ENCODE measurements around the gene KCNQ1. TPM values are rescaled to one million over a fixed set of nuclear protein-coding genes. Genes with fewer than 3 reads are reported as not detected.
A peak's percentile ranks its signal among the peaks of the same experiment; 100 is the strongest.

KCNQ1 gene
- total RNA-seq, 6 donors from 2014 or later = 18.0 to 45.4 (median 32.7) TPM

GRCh38 chr11:2737226-2737590 lies 292.4 kb downstream of the KCNQ1 start:
- Histone ChIP-seq H3K27ac (no peak overlapping the region), H3K4me3 (no peak overlapping the region), H3K9me3 (no peaks in the 10 kb centered on the region), H3K4me1 (peaks cover 0 to 7% (median 0%) of the 10 kb centered on the region in 4 donors), H3K36me3 (no peaks in the 10 kb centered on the region), H3K27me3 (no peaks in the 10 kb centered on the region)
- no peak for ATAC-seq (ENCODE audit: low FRiP score in 2 of 2)
- peak in 1 of 2 donors; percentile 52 for DNase-seq
- 92 to 96% methylated on average over 4 to 7 of the region's 7 CpGs for WGBS, 2 donors
- TF ChIP-seq POLR2A (IDR thresholded peaks at IDR 0.05) = no peak
- TF ChIP-seq, protein P1, sequence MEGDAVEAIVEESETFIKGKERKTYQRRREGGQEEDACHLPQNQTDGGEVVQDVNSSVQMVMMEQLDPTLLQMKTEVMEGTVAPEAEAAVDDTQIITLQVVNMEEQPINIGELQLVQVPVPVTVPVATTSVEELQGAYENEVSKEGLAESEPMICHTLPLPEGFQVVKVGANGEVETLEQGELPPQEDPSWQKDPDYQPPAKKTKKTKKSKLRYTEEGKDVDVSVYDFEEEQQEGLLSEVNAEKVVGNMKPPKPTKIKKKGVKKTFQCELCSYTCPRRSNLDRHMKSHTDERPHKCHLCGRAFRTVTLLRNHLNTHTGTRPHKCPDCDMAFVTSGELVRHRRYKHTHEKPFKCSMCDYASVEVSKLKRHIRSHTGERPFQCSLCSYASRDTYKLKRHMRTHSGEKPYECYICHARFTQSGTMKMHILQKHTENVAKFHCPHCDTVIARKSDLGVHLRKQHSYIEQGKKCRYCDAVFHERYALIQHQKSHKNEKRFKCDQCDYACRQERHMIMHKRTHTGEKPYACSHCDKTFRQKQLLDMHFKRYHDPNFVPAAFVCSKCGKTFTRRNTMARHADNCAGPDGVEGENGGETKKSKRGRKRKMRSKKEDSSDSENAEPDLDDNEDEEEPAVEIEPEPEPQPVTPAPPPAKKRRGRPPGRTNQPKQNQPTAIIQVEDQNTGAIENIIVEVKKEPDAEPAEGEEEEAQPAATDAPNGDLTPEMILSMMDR (IDR thresholded peaks at IDR 0.05) = no peak

DNA sequence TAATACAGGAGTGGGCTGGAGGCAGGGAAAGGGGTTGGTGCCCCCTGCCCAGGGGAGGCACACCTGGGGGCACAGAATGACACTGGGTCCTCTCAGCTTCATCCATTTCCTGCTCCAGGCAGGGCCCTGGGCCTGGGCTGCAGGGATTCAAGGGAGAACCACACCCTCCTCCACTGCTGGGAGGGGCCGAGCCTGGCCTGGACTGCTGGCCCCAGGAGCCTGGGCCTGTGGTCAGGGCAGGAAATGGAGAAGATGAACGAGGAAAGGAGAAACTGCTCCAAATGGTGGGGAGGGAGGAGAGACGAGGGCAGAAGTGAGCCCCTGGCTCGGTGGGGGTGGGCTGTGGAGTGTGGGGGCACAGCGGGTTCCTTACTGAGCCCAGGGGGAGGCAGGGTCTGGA lies 293.1 kb downstream of the KCNQ1 start:
- no peaks in the 10 kb centered on the region for H3K27me3 ChIP-seq
- TF ChIP-seq EP300 (IDR thresholded peaks at IDR 0.05) (no peak), POLR2AphosphoS5 (IDR thresholded peaks at IDR 0.05) (no peak)
- TF ChIP-seq, protein P1 (IDR thresholded peaks at IDR 0.05) = no peak
- WGBS, 2 donors = 48 to 70% methylated on average over 5 of the region's 5 CpGs
- peaks cover 0 to 7% (median 0%) of the 10 kb centered on the region in 4 donors for H3K4me1 ChIP-seq
- ATAC-seq (ENCODE audit: low FRiP score in 2 of 2) (peak in 1 of 2 donors; percentile 63), DNase-seq (peak in 1 of 2 donors; percentile 33)
- no peak overlapping the region for H3K27ac ChIP-seq
- no peaks in the 10 kb centered on the region for H3K36me3 ChIP-seq
- H3K9me3 ChIP-seq = no peaks in the 10 kb centered on the region
- no peak overlapping the region for H3K4me3 ChIP-seq

- peak in 1 of 2 donors; percentile 58 for DNase-seq
- H3K4me1 ChIP-seq = peaks cover 0 to 7% (median 0%) of the 10 kb centered on the region in 4 donors
- TF ChIP-seq, protein P1 (IDR thresholded peaks at IDR 0.05) = no peak
- TF ChIP-seq POLR2AphosphoS5 (IDR thresholded peaks at IDR 0.05) = no peak
- TF ChIP-seq EP300 (IDR thresholded peaks at IDR 0.05) = no peak
- no peak for TF ChIP-seq POLR2A (IDR thresholded peaks at IDR 0.05)
- H3K9me3 ChIP-seq = no peaks in the 10 kb centered on the region
- no peak overlapping the region for H3K27ac ChIP-seq
- no peaks in the 10 kb centered on the region for H3K27me3 ChIP-seq
- 93 to 95% methylated on average over 6 to 14 of the region's 14 CpGs for WGBS, 2 donors
- no peak for ATAC-seq (ENCODE audit: low FRiP score in 2 of 2)
- no peak overlapping the region for H3K4me3 ChIP-seq
- H3K36me3 ChIP-seq = no peaks in the 10 kb centered on the region
These were observed 294.0 kb downstream of the KCNQ1 start for GRCh38 chr11:2738551-2739431.

- WGBS, 2 donors = 85 to 94% methylated on average over 13 to 15 of the region's 18 CpGs
- Histone ChIP-seq H3K27ac (no peak overlapping the region), H3K36me3 (no peaks in the 10 kb centered on the region), H3K4me3 (no peak overlapping the region), H3K9me3 (no peaks in the 10 kb centered on the region), H3K4me1 (peaks cover 0 to 7% (median 0%) of the 10 kb centered on the region in 4 donors), H3K27me3 (no peaks in the 10 kb centered on the region)
- TF ChIP-seq POLR2A (IDR thresholded peaks at IDR 0.05) (no peak), EP300 (IDR thresholded peaks at IDR 0.05) (no peak), POLR2AphosphoS5 (IDR thresholded peaks at IDR 0.05) (no peak)
- TF ChIP-seq, protein P1 (IDR thresholded peaks at IDR 0.05) = no peak
- peak in 1 of 2 donors; percentile 63 for DNase-seq
- ATAC-seq (ENCODE audit: low FRiP score in 2 of 2) = no peak
These were observed 294.9 kb downstream of the KCNQ1 start for GRCh38 chr11:2739531-2740274.

Data from upper lobe of left lung (tissue), 6 donors.